Transverse colon (tissue), 4 donors: ENCODE results near the gene CHRND. TPM values are rescaled to one million over a fixed set of nuclear protein-coding genes. Genes with fewer than 3 reads are reported as not detected.

ENCODE experiments used
- DNase-seq: peaks from one replicate; pipeline ENCODE4 v3.0.0-alpha.2; 2019
- H3K27ac ChIP-seq, 4 donors: fragments of 200-600 bp; sonication (generic); 2 replicates each; pipeline ENCODE4 v1.5.1; 2016 to 2018; ENCODE audit warnings: inconsistent platforms in 4 of 4
- H3K27me3 ChIP-seq: fragments of 200-600 bp; sonication (generic); 2 replicates; pipeline ENCODE4 v1.5.1; 2017; ENCODE audit warnings: inconsistent platforms
- H3K36me3 ChIP-seq, 4 donors: fragments of 200-600 bp; sonication (generic); 2 replicates each; pipeline ENCODE4 v1.5.1; 2017 to 2019; ENCODE audit warnings: inconsistent platforms in 4 of 4
- H3K4me1 ChIP-seq, 4 donors: fragments of 200-600 bp; sonication (generic); 2 replicates each; pipeline ENCODE4 v1.5.1; 2017 to 2020; ENCODE audit warnings: inconsistent platforms in 4 of 4
- H3K4me3 ChIP-seq, 4 donors: fragments of 200-600 bp; sonication (generic); 1 replicate in 1 of 4; 2 replicates in 3 of 4; pipeline versions ENCODE4 v1.5.1 to v1.6.1; 2017 to 2019; ENCODE audit warnings: inconsistent platforms in 4 of 4
- H3K9me3 ChIP-seq, 2 donors: fragments of 200-600 bp; sonication (generic); 2 replicates each; pipeline ENCODE4 v1.5.1; 2017 to 2019; ENCODE audit warnings: inconsistent platforms in 2 of 2
- EP300 ChIP-seq: sonication (generic); formaldehyde crosslinking; IDR thresholded peaks from one replicate; pipeline ENCODE4 v1.6.1; 2017; ENCODE audit warnings: antibody characterized with exemption, low read depth
- POLR2A ChIP-seq: fragments of 450-650 bp; IDR thresholded peaks from one replicate; pipeline ENCODE4 v1.6.1; 2016; ENCODE audit warnings: antibody characterized with exemption, mild to moderate bottlenecking, moderate library complexity
- POLR2AphosphoS5 ChIP-seq, 3 donors: sonication (generic); formaldehyde crosslinking; IDR thresholded peaks; one replicate each; pipeline ENCODE4 v1.6.1; 2016; ENCODE audit warnings: antibody characterized with exemption in 3 of 3
- WGBS, 2 donors: methylation state at CpG; one replicate each; pipeline ENCODE4 v1.1.5; 2018; ENCODE audit warnings: low coverage in 1 of 2; 5-methylcytosine and 5-hydroxymethylcytosine counted together
- in situ Hi-C, 4 donors: fragments of 200-750 bp; cut with MboI; loops; one replicate each; pipeline versions ENCODE4 v1.15.0 to v1.15.1; 2017; ENCODE audit warnings: low sequenced_read_pairs in 3 of 4, low pct_ligation_motif_present in 1 of 4, low pct_unique_long_range_greater_than_20kb in 1 of 4
- intact Hi-C: fragments of 100-400 bp; cut with DNase I; formaldehyde crosslinking; loops from one replicate; pipeline ENCODE4 v1.15.1; 2023; ENCODE audit warnings: low total_unique reads
- total RNA-seq, 4 donors: library from RNA; depleted of rRNA; stranded (reverse); fragments of >200 nt; gene quantifications; one replicate each; pipeline ENCODE4 v1.1.0, GENCODE V29; 2016
- TF ChIP-seq, protein P1 (sequence below), 5 experiments: fragments of 200-600 bp in 3 of 5; fragments of 450-650 bp in 2 of 5; sonication (generic) in 3 of 5; IDR thresholded peaks; 1 replicate in 2 of 5; 2 replicates in 3 of 5; pipeline ENCODE4 v1.5.1; 2016 to 2017; ENCODE audit warnings: antibody characterized with exemption in 5 of 5, inconsistent platforms in 3 of 5, mild to moderate bottlenecking in 2 of 5, moderate library complexity in 1 of 5

CHRND gene
- total RNA-seq, 4 donors from 2014 or later = not detected

DNA sequence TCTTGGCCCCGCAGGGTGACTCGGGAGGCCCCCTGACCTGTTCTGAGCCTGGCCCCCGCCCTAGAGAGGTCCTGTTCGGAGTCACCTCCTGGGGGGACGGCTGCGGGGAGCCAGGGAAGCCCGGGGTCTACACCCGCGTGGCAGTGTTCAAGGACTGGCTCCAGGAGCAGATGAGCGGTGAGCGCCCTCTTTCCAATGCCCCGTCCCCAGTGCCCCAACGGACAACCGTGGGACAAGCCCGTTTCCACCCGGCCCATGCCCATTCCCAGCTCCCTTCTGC, 2.6 kb upstream of the CHRND start:
- peaks cover 78% of the 10 kb centered on the region for H3K27me3 ChIP-seq
- 17% methylated on average over 10 of the region's 16 CpGs; no CpG with 5 or more reads in 1 of the 2 donors for WGBS, 2 donors
- intact Hi-C loops = loop anchor here (5.0 kb wide), 1 partner anchor 81 kb away; no protein-coding TSS in a partner anchor

DNA sequence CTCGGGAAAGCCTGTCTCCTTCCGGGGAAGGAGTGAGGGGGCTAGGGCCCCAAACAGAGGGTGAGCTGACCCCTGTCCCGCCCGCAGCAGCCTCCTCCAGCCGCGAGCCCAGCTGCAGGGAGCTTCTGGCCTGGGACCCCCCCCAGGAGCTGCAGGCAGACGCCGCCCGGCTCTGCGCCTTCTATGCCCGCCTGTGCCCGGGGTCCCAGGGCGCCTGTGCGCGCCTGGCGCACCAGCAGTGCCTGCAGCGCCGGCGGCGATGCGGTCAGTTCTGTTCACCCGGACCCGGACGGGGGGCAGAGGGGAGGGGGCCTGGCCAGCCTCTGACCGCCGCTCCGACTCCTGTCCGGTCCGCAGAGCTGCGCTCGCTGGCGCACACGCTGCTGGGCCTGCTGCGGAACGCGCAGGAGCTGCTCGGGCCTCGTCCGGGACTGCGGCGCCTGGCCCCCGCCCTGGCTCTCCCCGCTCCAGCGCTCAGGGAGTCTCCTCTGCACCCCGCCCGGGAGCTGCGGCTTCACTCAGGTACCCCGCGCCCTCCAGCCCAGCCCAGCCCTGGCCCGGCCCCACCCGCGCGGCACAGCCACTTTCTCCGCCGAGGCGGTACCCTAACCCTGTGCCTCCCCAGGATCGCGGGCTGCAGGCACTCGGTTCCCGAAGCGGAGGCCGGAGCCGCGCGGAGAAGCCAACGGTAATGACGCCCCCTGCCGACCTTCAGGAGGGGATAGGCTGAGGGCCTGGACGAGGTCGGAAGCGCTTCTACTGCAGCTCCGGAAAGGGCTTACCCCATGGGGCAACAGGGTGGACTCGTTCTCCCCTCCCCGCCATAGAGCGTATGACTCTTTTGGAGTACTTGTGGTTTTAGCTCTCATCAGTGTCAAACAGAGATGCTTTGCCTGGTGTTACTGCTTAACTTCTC, 2.0 kb upstream of the CHRND start:
- no peak for TF ChIP-seq POLR2A
- TF ChIP-seq EP300 = no peak
- TF ChIP-seq, protein P1, sequence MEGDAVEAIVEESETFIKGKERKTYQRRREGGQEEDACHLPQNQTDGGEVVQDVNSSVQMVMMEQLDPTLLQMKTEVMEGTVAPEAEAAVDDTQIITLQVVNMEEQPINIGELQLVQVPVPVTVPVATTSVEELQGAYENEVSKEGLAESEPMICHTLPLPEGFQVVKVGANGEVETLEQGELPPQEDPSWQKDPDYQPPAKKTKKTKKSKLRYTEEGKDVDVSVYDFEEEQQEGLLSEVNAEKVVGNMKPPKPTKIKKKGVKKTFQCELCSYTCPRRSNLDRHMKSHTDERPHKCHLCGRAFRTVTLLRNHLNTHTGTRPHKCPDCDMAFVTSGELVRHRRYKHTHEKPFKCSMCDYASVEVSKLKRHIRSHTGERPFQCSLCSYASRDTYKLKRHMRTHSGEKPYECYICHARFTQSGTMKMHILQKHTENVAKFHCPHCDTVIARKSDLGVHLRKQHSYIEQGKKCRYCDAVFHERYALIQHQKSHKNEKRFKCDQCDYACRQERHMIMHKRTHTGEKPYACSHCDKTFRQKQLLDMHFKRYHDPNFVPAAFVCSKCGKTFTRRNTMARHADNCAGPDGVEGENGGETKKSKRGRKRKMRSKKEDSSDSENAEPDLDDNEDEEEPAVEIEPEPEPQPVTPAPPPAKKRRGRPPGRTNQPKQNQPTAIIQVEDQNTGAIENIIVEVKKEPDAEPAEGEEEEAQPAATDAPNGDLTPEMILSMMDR (IDR thresholded peaks at IDR 0.05) = no peak
- TF ChIP-seq POLR2AphosphoS5 (IDR thresholded peaks at IDR 0.05) = no peak
- WGBS, 2 donors = 1% methylated on average over 62 of the region's 75 CpGs; no CpG with 5 or more reads in 1 of the 2 donors
- H3K4me1 ChIP-seq = peaks cover 0 to 25% (median 25%) of the 10 kb centered on the region in 4 donors
- in situ Hi-C loops = no loop called here
- peaks cover 76% of the 10 kb centered on the region for H3K27me3 ChIP-seq
- H3K9me3 ChIP-seq = no peaks in the 10 kb centered on the region
- intact Hi-C loops = loop anchor here (5.0 kb wide), 1 partner anchor 82 kb away; no protein-coding TSS in a partner anchor
- no peaks in the 10 kb centered on the region for H3K36me3 ChIP-seq
- peak overlapping the region in 2 of 4 donors; percentile 21 to 37 for H3K4me3 ChIP-seq
- H3K27ac ChIP-seq = no peak overlapping the region
- peak; percentile 20 for DNase-seq

More for the DNA sequence above, 2.6 kb upstream of the CHRND start:
- Histone ChIP-seq H3K4me1 (peaks cover 0 to 25% (median 25%) of the 10 kb centered on the region in 4 donors), H3K4me3 (no peak overlapping the region), H3K27ac (no peak overlapping the region), H3K9me3 (no peaks in the 10 kb centered on the region), H3K36me3 (no peaks in the 10 kb centered on the region)
- no peak for TF ChIP-seq POLR2A
- TF ChIP-seq, protein P1 (IDR thresholded peaks at IDR 0.05) = no peak
- no peak for TF ChIP-seq EP300
- no peak for TF ChIP-seq POLR2AphosphoS5 (IDR thresholded peaks at IDR 0.05)
- in situ Hi-C loops = no loop called here
- no peak for DNase-seq

GRCh38 chr2:232524771-232525170, 1.2 kb upstream of the CHRND start:
- Histone ChIP-seq H3K4me1 (peaks cover 0 to 25% (median 25%) of the 10 kb centered on the region in 4 donors), H3K36me3 (no peaks in the 10 kb centered on the region), H3K27me3 (peaks cover 70% of the 10 kb centered on the region), H3K9me3 (no peaks in the 10 kb centered on the region), H3K4me3 (no peak overlapping the region), H3K27ac (no peak overlapping the region)
- no peak for TF ChIP-seq EP300
- TF ChIP-seq POLR2A = no peak
- TF ChIP-seq POLR2AphosphoS5 (IDR thresholded peaks at IDR 0.05) = no peak
- TF ChIP-seq, protein P1 (IDR thresholded peaks at IDR 0.05) = no peak
- intact Hi-C loops = loop anchor here (5.0 kb wide), 1 partner anchor 82 kb away; no protein-coding TSS in a partner anchor
- in situ Hi-C loops = no loop called here
- WGBS, 2 donors = 68% methylated on average over 6 of the region's 6 CpGs; no CpG with 5 or more reads in 1 of the 2 donors
- no peak for DNase-seq

DNA sequence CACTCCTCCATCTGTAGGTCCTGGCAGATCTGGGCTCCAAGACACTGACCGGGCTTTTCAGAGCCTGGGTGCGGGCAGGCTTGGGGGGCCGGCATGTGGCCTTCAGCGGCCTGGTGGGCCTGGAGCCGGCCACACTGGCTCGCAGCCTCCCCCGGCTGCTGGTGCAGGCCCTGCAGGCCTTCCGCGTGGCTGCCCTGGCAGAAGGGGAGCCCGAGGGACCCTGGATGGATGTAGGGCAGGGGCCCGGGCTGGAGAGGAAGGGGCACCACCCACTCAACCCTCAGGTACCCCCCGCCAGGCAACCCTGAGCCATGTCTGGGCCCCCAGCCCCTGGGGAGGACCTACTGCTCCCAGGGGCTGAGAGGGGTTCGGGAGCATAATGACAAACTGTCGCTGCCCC, 761 bp upstream of the CHRND start:
- H3K27me3 ChIP-seq = peaks cover 65% of the 10 kb centered on the region
- no peak for DNase-seq
- no peaks in the 10 kb centered on the region for H3K9me3 ChIP-seq
- intact Hi-C loops (no loop called here), in situ Hi-C loops (no loop called here)
- no peak overlapping the region for H3K4me3 ChIP-seq
- TF ChIP-seq POLR2A (no peak), EP300 (no peak), POLR2AphosphoS5 (IDR thresholded peaks at IDR 0.05) (no peak)
- TF ChIP-seq, protein P1 (IDR thresholded peaks at IDR 0.05) = no peak
- H3K27ac ChIP-seq = no peak overlapping the region
- no peaks in the 10 kb centered on the region for H3K36me3 ChIP-seq
- 86% methylated on average over 12 of the region's 14 CpGs; no CpG with 5 or more reads in 1 of the 2 donors for WGBS, 2 donors
- peaks cover 0 to 25% (median 25%) of the 10 kb centered on the region in 4 donors for H3K4me1 ChIP-seq
